B cell (primary cell): ENCODE data around the gene NHP2.

Source experiments
- CTCF ChIP-seq: fragments of 200-600 bp; IDR thresholded peaks from one replicate; pipeline ENCODE4 v1.8.0; 2022; ENCODE audit warnings: antibody characterized with exemption, mild to moderate bottlenecking
- EZH2 ChIP-seq: IDR thresholded peaks from 2 replicates; pipeline ENCODE4 v1.6.1; 2012; ENCODE audit warnings: borderline replicate concordance, low read depth, mild to moderate bottlenecking, moderate library complexity, low read length; ENCODE audit not compliant: insufficient read depth, poor library complexity, severe bottlenecking

GRCh38 chr5:178119915-178120606, 33.6 kb downstream of the NHP2 start:
- TF ChIP-seq CTCF, result no peak
- TF ChIP-seq EZH2, result no peak
